Small intestine (tissue), 7 donors: ENCODE measurements around the gene PMPCB. TPM values are rescaled to one million over a fixed set of nuclear protein-coding genes. Genes with fewer than 3 reads are reported as not detected.
"Not testable (repeated sequence)": the region's sequence is repeated elsewhere in the genome, so short reads cannot be mapped to it uniquely, and the experiment has no call there.

Experiments
- DNase-seq, 2 donors: peaks; one replicate each; pipeline versions ENCODE4 v3.0.0 to v3.0.0-alpha.2; 2013
- FAIRE-seq: peaks from 2 replicates; lab custom pipeline; 2012; peaks lifted over from hg19 to GRCh38; lab: Jason Lieb, UNC
- H3K27ac ChIP-seq, 3 donors: one replicate each; pipeline ENCODE4 v1.5.1; 2013; ENCODE audit warnings: low read length in 2 of 3, mild to moderate bottlenecking in 2 of 3, control low read depth in 1 of 3, inconsistent platforms in 1 of 3, low read depth in 1 of 3, moderate library complexity in 1 of 3
- H3K27me3 ChIP-seq, 3 donors: one replicate each; pipeline ENCODE4 v1.6.1; 2013; ENCODE audit warnings: low read length in 3 of 3, inconsistent platforms in 1 of 3; ENCODE audit not compliant: control insufficient read depth in 3 of 3, insufficient read depth in 3 of 3
- H3K36me3 ChIP-seq, 3 donors: one replicate each; pipeline ENCODE4 v1.6.1; 2013; ENCODE audit warnings: low read length in 3 of 3, inconsistent platforms in 1 of 3, low read depth in 1 of 3, mild to moderate bottlenecking in 1 of 3, moderate library complexity in 1 of 3; ENCODE audit not compliant: control insufficient read depth in 3 of 3, insufficient read depth in 2 of 3
- H3K4me1 ChIP-seq, 3 donors: one replicate each; pipeline ENCODE4 v1.6.1; 2013; ENCODE audit warnings: low read length in 2 of 3, inconsistent platforms in 1 of 3, low read depth in 1 of 3, mild to moderate bottlenecking in 1 of 3, moderate library complexity in 1 of 3; ENCODE audit not compliant: control insufficient read depth in 3 of 3, insufficient read depth in 2 of 3
- H3K4me3 ChIP-seq, 3 donors: one replicate each; pipeline ENCODE4 v1.5.1; 2013; ENCODE audit warnings: low read length in 3 of 3, control low read depth in 1 of 3, inconsistent platforms in 1 of 3, low read depth in 1 of 3, mild to moderate bottlenecking in 1 of 3, moderate library complexity in 1 of 3
- H3K9me3 ChIP-seq, 2 donors: one replicate each; pipeline ENCODE4 v1.6.1; 2013; ENCODE audit warnings: low read depth in 1 of 2, low read length in 1 of 2; ENCODE audit not compliant: control insufficient read depth in 2 of 2, insufficient read depth in 1 of 2
- WGBS, 3 donors: extraction: QIAGEN DNeasy Blood & Tissue Kit; methylation state at CpG; one replicate each; pipeline ENCODE4 v1.1.7; 2013; 5-methylcytosine and 5-hydroxymethylcytosine counted together
- polyA plus RNA-seq, 4 donors: library from polyadenylated mRNA; stranded (reverse) in 3 of 4; unstranded in 1 of 4; fragments of 200-250 nt in 3 of 4; fragments of 120-200 nt in 1 of 4; gene quantifications; one replicate each; pipeline versions ENCODE4 v1.2.1 to v1.2.3, GENCODE V29; 2013
- donor health status: healthy with polysubstance abuse.
- donor health status: control.
- donor health status: control.
- donor health status: Bipolar disorder and iron deficiency.
- donor health status: healthy.

Gene PMPCB
- polyA plus RNA-seq, 4 donors = 53.8 to 89.2 (median 60.9) TPM

DNA sequence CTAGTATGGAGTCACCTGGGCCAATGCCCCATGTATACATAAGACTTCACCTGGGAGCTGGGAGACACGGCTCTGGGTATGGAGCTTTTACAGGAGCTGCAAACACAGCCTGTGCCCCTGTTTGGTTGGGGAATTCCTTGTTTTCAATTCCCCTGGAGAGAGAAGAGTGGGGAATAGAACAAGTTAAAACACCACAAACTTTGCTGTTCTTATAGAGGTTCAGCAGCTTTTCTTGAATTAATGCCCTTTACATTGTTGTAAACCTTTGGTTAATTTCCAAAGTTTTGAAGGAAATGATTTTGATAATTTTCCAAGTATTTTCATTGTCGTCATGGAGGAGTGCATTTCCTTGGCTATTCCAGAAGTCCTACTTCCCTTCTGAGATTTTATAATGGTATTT, 19.0 kb upstream of the PMPCB start:
- not testable (repeated sequence) for H3K4me3 ChIP-seq, H3K4me1 ChIP-seq, H3K27ac ChIP-seq, H3K27me3 ChIP-seq, DNase-seq, FAIRE-seq, H3K36me3 ChIP-seq, H3K9me3 ChIP-seq
- 83 to 89% (median 86%) methylated on average over 2 of the region's 2 CpGs for WGBS, 3 donors

GRCh38 chr7:103279636-103279962, 17.6 kb upstream of the PMPCB start:
- not testable (repeated sequence) for FAIRE-seq, H3K4me1 ChIP-seq, H3K27ac ChIP-seq, H3K27me3 ChIP-seq, DNase-seq, H3K9me3 ChIP-seq, H3K36me3 ChIP-seq
- 0 to 1% (median 1%) methylated on average over 12 of the region's 12 CpGs for WGBS, 3 donors
- peak overlapping the region; percentile 3 to 60 (median 52) for H3K4me3 ChIP-seq

DNA sequence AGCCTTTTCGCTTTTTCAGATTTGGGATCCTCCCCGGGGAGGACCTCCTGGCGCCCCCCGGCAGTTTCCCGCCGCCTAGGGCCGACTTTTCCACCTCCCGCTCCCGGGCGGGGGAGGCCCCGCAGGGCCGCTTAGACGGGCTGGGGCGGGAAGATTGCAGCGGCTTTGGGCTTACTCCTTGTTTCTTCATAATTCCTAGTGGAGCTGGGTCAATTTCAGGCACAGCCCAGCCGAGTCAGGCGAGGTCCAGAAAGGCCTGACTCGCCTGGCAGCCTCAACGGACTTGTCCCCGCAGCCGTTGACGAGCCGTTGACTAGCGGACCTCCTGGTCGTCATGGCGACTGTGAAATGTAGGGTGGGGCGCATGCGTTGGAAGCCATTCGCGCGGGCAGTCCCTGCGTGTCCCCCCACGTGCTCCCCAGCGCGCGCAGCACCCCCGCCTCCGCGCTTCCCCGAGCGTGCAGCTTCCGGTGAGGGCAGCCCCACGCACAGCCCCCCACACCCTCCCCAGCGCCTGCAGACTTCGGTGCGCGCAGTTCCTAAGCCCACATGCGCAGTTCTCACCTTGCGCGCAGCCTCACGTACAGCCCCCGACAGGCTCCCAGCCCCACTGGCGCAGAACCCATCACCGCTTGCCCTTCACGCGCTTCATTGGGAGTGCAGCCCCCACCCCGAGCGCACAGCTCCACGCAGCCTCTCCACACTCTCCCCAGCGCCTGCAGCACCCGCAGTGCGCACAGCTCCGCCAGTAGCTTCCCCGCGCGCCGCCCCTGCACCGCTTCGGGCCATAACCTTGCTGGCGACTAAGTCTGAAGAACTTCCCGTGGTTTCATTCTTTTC, 17.1 kb upstream of the PMPCB start:
- FAIRE-seq, H3K4me1 ChIP-seq, H3K36me3 ChIP-seq, H3K9me3 ChIP-seq, H3K27me3 ChIP-seq: not testable (repeated sequence)
- peak overlapping the region in 1 of 3 donors; percentile 17 for H3K27ac ChIP-seq
- H3K4me3 ChIP-seq = peak overlapping the region; percentile 14 to 60 (median 52)
- WGBS, 3 donors = 0 to 1% (median 0%) methylated on average over 56 to 71 of the region's 71 CpGs
- peak; percentile 55 to 66 for DNase-seq

DNA sequence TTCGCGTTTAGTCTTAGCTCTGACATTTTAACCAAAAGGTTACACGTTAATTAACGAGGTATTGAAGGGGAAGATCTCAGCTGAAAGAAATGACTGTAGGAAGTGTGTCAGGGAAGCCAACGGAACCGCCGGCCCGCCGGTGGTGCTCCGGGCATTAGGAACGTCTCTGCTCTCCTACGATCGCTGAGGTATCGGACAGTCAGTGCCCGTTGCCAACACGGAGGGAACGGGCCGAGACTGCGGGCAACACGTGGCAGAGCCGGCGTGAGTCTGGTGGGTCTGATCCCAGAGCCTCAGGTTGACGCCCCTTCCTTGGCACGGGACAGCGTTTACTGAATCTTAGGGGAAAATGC, 16.5 kb upstream of the PMPCB start:
- not testable (repeated sequence) for FAIRE-seq, DNase-seq

GRCh38 chr7:103282802-103283427, 14.3 kb upstream of the PMPCB start:
- 40 to 45% (median 42%) methylated on average over 3 of the region's 3 CpGs for WGBS, 3 donors
- H3K27me3 ChIP-seq, DNase-seq, H3K36me3 ChIP-seq, H3K27ac ChIP-seq, H3K4me1 ChIP-seq, H3K4me3 ChIP-seq, H3K9me3 ChIP-seq: not testable (repeated sequence)
- peak; percentile 95 for FAIRE-seq

More for the DNA sequence above, 16.5 kb upstream of the PMPCB start:
- Histone ChIP-seq H3K27ac (peak overlapping the region in 1 of 3 donors; percentile 17), H3K4me3 (peak overlapping the region; percentile 14 to 60 (median 52))
- H3K9me3 ChIP-seq, H3K27me3 ChIP-seq, H3K36me3 ChIP-seq, H3K4me1 ChIP-seq: not testable (repeated sequence)
- 1% methylated on average over 25 of the region's 25 CpGs for whole genome bisulfite sequencing, 3 donors

- no peak overlapping the region for H3K27ac ChIP-seq
- H3K4me1 ChIP-seq = peaks cover 0 to 4% (median 0%) of the 10 kb centered on the region in 3 donors
- no peaks in the 10 kb centered on the region for H3K36me3 ChIP-seq
- DNase-seq (no peak), FAIRE-seq (no peak)
- no peak overlapping the region for H3K4me3 ChIP-seq
- no peaks in the 10 kb centered on the region for H3K27me3 ChIP-seq
- H3K9me3 ChIP-seq = no peaks in the 10 kb centered on the region
- 60 to 74% (median 71%) methylated on average over 3 of the region's 3 CpGs for WGBS, 3 donors
Observed at GRCh38 chr7:103292122-103292521, 5.1 kb upstream of the PMPCB start.

DNA sequence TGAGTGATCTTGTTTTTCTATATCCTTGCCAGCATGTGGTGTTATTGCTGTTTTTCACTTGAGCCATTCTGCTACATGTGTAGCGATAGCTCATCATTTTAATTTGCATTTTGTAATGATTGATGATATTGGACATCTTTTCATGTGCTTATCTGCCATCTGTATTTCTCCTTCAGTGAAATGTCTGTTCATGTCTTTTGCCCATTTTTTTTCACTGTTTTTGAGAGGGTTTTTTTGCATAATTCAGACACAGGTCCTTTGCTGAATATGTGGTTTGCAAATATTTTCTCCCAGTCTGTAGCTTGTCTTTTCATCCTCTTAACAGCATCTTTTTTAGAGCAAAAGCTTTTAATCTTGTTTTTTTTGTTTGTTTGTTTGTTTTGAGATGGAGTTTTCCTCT, 3.7 kb upstream of the PMPCB start:
- no peaks in the 10 kb centered on the region for H3K27me3 ChIP-seq
- DNase-seq = no peak
- no peaks in the 10 kb centered on the region for H3K9me3 ChIP-seq
- peaks cover 1 to 4% (median 2%) of the 10 kb centered on the region in 3 donors for H3K4me1 ChIP-seq
- H3K27ac ChIP-seq = no peak overlapping the region
- 93 to 100% (median 100%) methylated on average over 1 of the region's 1 CpG for WGBS, 3 donors
- no peaks in the 10 kb centered on the region for H3K36me3 ChIP-seq
- H3K4me3 ChIP-seq = no peak overlapping the region
- no peak for FAIRE-seq

DNA sequence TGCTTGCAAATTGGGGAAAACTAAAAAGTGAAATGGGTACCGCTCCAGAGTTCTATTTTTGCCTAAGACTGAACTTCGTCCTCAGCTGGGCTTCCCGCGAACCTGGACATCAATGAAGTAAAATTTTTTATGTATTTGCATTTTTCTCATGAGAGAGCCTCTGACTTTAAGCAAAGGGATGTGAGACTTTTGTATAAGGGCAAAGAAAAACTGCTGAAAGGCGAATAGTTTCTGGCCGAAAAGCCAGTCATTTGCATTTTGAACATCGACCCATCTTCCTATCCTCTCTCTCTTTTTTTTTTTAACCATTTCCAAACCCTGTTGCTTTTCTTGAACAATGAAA, 573 bp downstream of the PMPCB start:
- peak overlapping the region; percentile 76 to 88 (median 80) for H3K4me3 ChIP-seq
- no peaks in the 10 kb centered on the region for H3K9me3 ChIP-seq
- peak overlapping the region in 2 of 3 donors; percentile 70 to 95 for H3K27ac ChIP-seq
- DNase-seq = no peak
- no peak for FAIRE-seq
- WGBS, 3 donors = 0 to 1% (median 0%) methylated on average over 7 of the region's 7 CpGs
- H3K36me3 ChIP-seq = peaks cover 0 to 12% (median 12%) of the 10 kb centered on the region in 3 donors
- peaks cover 3 to 9% (median 4%) of the 10 kb centered on the region in 3 donors for H3K4me1 ChIP-seq
- no peaks in the 10 kb centered on the region for H3K27me3 ChIP-seq
